ENCODE results near the gene TLR6. TPM values are rescaled to one million over a fixed set of nuclear protein-coding genes. Genes with fewer than 3 reads are reported as not detected.

TLR6 gene
- total and polyA plus RNA-seq, 8 donors: 0.07 to 3.9 (median 0.45) TPM

DNA sequence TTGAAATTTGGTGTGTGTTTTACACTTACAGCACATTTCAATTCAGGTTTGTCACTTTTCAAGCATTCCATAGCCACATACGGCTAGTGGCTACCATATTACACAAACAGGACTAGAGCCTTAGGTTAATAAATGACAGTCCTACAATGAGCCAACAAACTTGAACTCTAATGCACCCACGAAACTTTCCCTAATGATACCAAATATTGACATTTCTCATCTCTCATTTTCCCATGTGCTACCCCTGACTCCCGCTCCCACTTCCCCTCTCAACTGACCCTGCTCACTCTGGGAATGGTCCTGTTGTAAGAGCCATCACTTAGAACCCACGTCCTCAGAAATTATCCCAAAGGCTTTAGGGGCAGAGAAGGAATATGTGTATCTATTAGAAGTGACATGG is 68.9 kb downstream of the TLR6 start:
- H3K9me3 ChIP-seq: no peaks in the 10 kb centered on the region
- FAIRE-seq (no peak), ATAC-seq (peak; percentile 71 to 81 (median 76)), DNase-seq (no peak)
- 29% methylated on average over 4 of the region's 4 CpGs for WGBS, 2 donors
- H3K27me3 ChIP-seq: no peaks in the 10 kb centered on the region
- intact Hi-C loops (cut with DNase I): no loop called here
- peaks cover 0 to 20% (median 6%) of the 10 kb centered on the region in 3 donors for H3K4me1 ChIP-seq
- no peak overlapping the region for H3K4me3 ChIP-seq
- TF ChIP-seq, protein P1, sequence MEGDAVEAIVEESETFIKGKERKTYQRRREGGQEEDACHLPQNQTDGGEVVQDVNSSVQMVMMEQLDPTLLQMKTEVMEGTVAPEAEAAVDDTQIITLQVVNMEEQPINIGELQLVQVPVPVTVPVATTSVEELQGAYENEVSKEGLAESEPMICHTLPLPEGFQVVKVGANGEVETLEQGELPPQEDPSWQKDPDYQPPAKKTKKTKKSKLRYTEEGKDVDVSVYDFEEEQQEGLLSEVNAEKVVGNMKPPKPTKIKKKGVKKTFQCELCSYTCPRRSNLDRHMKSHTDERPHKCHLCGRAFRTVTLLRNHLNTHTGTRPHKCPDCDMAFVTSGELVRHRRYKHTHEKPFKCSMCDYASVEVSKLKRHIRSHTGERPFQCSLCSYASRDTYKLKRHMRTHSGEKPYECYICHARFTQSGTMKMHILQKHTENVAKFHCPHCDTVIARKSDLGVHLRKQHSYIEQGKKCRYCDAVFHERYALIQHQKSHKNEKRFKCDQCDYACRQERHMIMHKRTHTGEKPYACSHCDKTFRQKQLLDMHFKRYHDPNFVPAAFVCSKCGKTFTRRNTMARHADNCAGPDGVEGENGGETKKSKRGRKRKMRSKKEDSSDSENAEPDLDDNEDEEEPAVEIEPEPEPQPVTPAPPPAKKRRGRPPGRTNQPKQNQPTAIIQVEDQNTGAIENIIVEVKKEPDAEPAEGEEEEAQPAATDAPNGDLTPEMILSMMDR (IDR thresholded peaks at IDR 0.05): no peak
- H3K27ac ChIP-seq: peak overlapping the region in 2 of 4 donors; percentile 29 to 44
- H3K36me3 ChIP-seq: no peaks in the 10 kb centered on the region

DNA sequence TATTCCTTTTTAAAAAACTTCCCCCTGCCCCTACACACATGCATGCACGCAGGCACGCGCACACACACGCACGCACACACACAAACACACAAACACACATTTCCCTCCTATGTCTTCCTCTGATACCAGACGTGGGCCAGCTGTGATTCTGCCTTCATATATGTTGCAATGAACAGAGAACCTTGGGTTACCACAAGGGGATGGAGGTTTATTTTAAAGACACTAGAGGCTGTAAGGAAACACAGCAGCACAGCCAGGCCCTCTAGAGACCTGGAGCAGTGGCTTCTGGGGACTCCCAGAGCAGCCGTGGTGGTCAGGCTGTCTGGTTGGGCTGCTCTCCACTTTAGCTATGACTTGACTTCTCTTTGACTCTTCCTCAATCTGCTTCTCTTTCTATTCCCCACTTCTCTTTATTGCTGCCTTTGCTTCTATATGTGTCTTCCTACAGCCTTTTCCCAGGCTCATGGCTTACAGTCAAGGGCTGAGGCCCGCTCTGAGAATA is 70.7 kb downstream of the TLR6 start:
- intact Hi-C loops (cut with DNase I): no loop called here
- Histone ChIP-seq H3K27me3 (no peaks in the 10 kb centered on the region), H3K4me3 (no peak overlapping the region), H3K36me3 (no peaks in the 10 kb centered on the region), H3K27ac (no peak overlapping the region), H3K4me1 (peaks cover 0 to 20% (median 6%) of the 10 kb centered on the region in 3 donors), H3K9me3 (no peaks in the 10 kb centered on the region)
- FAIRE-seq: no peak
- TF ChIP-seq, protein P1 (IDR thresholded peaks at IDR 0.05): no peak
- peak in 3 of 4 donors; percentile 11 to 44 (median 34) for ATAC-seq
- WGBS, 2 donors: 91 to 98% methylated on average over 8 of the region's 8 CpGs
- DNase-seq: no peak

DNA sequence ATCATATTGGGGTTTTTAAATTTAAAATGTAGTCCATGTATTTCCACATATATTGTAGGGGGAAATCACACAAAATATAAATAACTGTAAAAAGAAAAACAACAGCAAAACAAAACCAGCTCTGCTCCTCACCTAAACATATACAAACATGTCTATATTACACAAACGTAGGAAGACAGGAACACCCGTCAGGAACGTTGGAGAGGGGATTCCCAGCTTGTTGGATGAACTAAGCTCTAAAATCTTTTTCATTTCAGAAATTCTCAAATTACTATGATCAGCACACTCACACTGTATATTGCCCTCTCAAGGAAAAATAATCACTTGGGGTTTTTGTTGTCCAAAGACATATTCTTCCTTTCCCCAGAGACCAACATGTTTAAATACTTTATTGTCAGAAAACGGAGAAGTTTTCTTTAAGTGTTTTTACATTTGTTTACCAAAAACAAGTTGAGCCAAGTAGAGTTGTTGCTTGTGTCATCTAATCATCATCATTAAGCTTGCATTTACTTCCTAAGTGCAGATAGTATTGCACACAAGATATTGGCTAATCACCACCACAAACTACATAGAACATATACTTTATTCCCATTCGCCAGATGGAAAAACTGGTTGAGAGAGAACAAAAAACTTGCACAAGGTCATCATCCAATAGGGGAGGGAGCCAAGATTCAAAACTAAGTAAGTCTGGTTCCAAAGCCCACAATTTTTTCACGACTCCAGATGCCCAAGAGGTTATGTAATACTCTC is 71.4 kb downstream of the TLR6 start:
- ATAC-seq: no peak
- Histone ChIP-seq H3K27me3 (no peaks in the 10 kb centered on the region), H3K4me3 (no peak overlapping the region), H3K36me3 (no peaks in the 10 kb centered on the region), H3K27ac (no peak overlapping the region), H3K9me3 (no peaks in the 10 kb centered on the region), H3K4me1 (peaks cover 0 to 20% (median 6%) of the 10 kb centered on the region in 3 donors)
- TF ChIP-seq, protein P1 (IDR thresholded peaks at IDR 0.05): no peak
- DNase-seq: no peak
- FAIRE-seq: no peak
- WGBS, 2 donors: 63 to 68% methylated on average over 6 of the region's 6 CpGs
- intact Hi-C loops (cut with DNase I): no loop called here

DNA sequence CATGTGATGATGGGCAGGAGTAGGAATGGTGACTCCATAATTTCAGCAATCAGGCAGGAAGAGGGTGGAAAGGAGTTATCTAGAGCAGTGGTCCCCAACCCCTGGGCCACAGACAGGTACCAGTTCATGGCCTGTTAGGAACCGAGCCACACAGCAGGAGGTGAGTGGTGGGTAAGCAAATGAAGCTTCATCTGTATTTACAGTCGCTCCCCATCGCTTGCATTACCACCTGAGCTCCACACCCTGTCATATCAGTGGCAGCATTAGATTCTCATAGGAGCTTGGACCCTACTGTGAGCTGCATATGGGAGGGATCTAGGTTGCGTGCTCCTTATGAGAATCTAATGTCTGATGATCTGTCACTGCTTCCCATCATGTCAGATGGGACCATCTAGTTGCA is 72.5 kb downstream of the TLR6 start:
- Histone ChIP-seq H3K27ac (no peak overlapping the region), H3K27me3 (no peaks in the 10 kb centered on the region), H3K9me3 (no peaks in the 10 kb centered on the region), H3K4me3 (no peak overlapping the region), H3K4me1 (peaks cover 0 to 19% (median 6%) of the 10 kb centered on the region in 3 donors), H3K36me3 (no peaks in the 10 kb centered on the region)
- intact Hi-C loops (cut with DNase I): no loop called here
- WGBS, 2 donors: 88% methylated on average over 4 of the region's 4 CpGs
- ATAC-seq: no peak
- TF ChIP-seq, protein P1 (IDR thresholded peaks at IDR 0.05): no peak
- FAIRE-seq: no peak
- DNase-seq: no peak

DNA sequence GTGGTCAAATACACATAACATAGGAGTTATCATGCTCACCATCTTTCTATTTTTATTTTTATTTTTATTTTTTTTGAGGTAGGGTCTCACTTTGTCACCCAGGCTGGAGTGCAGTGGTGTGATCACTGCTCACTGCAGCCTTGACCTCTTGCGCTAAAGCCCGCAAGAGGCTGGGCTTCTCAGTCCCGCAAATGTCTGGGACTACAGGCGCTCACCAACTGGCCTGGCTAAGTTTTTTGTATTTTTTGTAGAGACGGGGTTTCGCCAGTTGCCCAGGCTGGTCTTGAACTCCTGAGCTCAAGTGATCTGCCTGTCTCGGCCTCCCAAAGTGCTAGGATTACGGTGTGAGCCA is 73.5 kb downstream of the TLR6 start:
- TF ChIP-seq, protein P1 (IDR thresholded peaks at IDR 0.05): no peak
- no peak for DNase-seq
- ATAC-seq: no peak
- 63 to 67% methylated on average over 8 of the region's 8 CpGs for WGBS, 2 donors
- FAIRE-seq: no peak
- H3K27ac ChIP-seq: no peak overlapping the region
- intact Hi-C loops (cut with DNase I): no loop called here
- H3K27me3 ChIP-seq: no peaks in the 10 kb centered on the region
- no peak overlapping the region for H3K4me3 ChIP-seq
- H3K36me3 ChIP-seq: no peaks in the 10 kb centered on the region
- peaks cover 0 to 8% (median 6%) of the 10 kb centered on the region in 3 donors for H3K4me1 ChIP-seq
- H3K9me3 ChIP-seq: no peaks in the 10 kb centered on the region

All from pancreas (tissue), 10 donors.